Measurements from ENCODE around the gene SLC16A1.
"Not testable (repeated sequence)": the region's sequence is repeated elsewhere in the genome, so short reads cannot be mapped to it uniquely, and the experiment has no call there.

The SLC16A1 gene

GRCh38 chr1:112889052-112889768 is 66.8 kb downstream of the SLC16A1 start:
- Histone ChIP-seq H3F3A (ENCODE audit: low read depth) (no peaks in the 10 kb centered on the region), H3K9me3 (ENCODE audit: insufficient read depth, low read depth, low read length) (no peaks in the 10 kb centered on the region), H3K4me3 (ENCODE audit: low read length, poor library complexity, severe bottlenecking) (no peak overlapping the region), H3K9me2 (replicated peaks; ENCODE audit: low read depth, low read length) (no peaks in the 10 kb centered on the region), H3K4me2 (ENCODE audit: low read depth, low read length, poor library complexity, severe bottlenecking) (no peak overlapping the region), H3K79me2 (ENCODE audit: insufficient read depth, low read length) (no peaks in the 10 kb centered on the region), H3K36me3 (ENCODE audit: insufficient read depth, low read length) (no peaks in the 10 kb centered on the region), H2AFZ (ENCODE audit: low read length) (no peak overlapping the region), H3K27me3 (ENCODE audit: insufficient read depth, low read length, poor library complexity, severe bottlenecking) (no peaks in the 10 kb centered on the region), H4K20me1 (ENCODE audit: insufficient read depth, low read length, poor library complexity, severe bottlenecking) (no peaks in the 10 kb centered on the region), H3K4me1 (ENCODE audit: insufficient read depth, low read length, poor library complexity, severe bottlenecking) (no peaks in the 10 kb centered on the region), H3K9ac (ENCODE audit: low read depth, low read length, poor library complexity, severe bottlenecking) (no peak overlapping the region)
- TF ChIP-seq CTCF (conservative IDR thresholded peaks at IDR 0.05; ENCODE audit: low read length) (no peak), EZH2phosphoT487 (IDR thresholded peaks at IDR 0.05; ENCODE audit: borderline replicate concordance) (no peak)

- H2AFZ ChIP-seq (ENCODE audit: low read length) = no peak overlapping the region
- no peaks in the 10 kb centered on the region for H3K9me3 ChIP-seq (ENCODE audit: insufficient read depth, low read depth, low read length)
- H3K27me3 ChIP-seq (ENCODE audit: insufficient read depth, low read length, poor library complexity, severe bottlenecking) = no peaks in the 10 kb centered on the region
- H3K36me3 ChIP-seq (ENCODE audit: insufficient read depth, low read length) = no peaks in the 10 kb centered on the region
- no peaks in the 10 kb centered on the region for H3K9me2 ChIP-seq (replicated peaks; ENCODE audit: low read depth, low read length)
- H3K4me3 ChIP-seq (ENCODE audit: low read length, poor library complexity, severe bottlenecking) = no peak overlapping the region
- TF ChIP-seq EZH2phosphoT487 (IDR thresholded peaks at IDR 0.05; ENCODE audit: borderline replicate concordance) (no peak), CTCF (conservative IDR thresholded peaks at IDR 0.05; ENCODE audit: low read length) (no peak)
- H3K4me2 ChIP-seq (ENCODE audit: low read depth, low read length, poor library complexity, severe bottlenecking) = no peak overlapping the region
- no peaks in the 10 kb centered on the region for H3F3A ChIP-seq (ENCODE audit: low read depth)
- H3K9ac ChIP-seq (ENCODE audit: low read depth, low read length, poor library complexity, severe bottlenecking) = no peak overlapping the region
- no peaks in the 10 kb centered on the region for H4K20me1 ChIP-seq (ENCODE audit: insufficient read depth, low read length, poor library complexity, severe bottlenecking)
- no peaks in the 10 kb centered on the region for H3K79me2 ChIP-seq (ENCODE audit: insufficient read depth, low read length)
- H3K4me1 ChIP-seq (ENCODE audit: insufficient read depth, low read length, poor library complexity, severe bottlenecking) = no peaks in the 10 kb centered on the region
Observed at GRCh38 chr1:112888630-112889029, 67.4 kb downstream of the SLC16A1 start.

GRCh38 chr1:112887599-112888283 is 68.3 kb downstream of the SLC16A1 start:
- Histone ChIP-seq H4K20me1 (ENCODE audit: insufficient read depth, low read length, poor library complexity, severe bottlenecking) (no peaks in the 10 kb centered on the region), H3F3A (ENCODE audit: low read depth) (no peaks in the 10 kb centered on the region), H3K9me3 (ENCODE audit: insufficient read depth, low read depth, low read length) (no peaks in the 10 kb centered on the region), H2AFZ (ENCODE audit: low read length) (no peak overlapping the region), H3K4me2 (ENCODE audit: low read depth, low read length, poor library complexity, severe bottlenecking) (no peak overlapping the region), H3K79me2 (ENCODE audit: insufficient read depth, low read length) (no peaks in the 10 kb centered on the region), H3K36me3 (ENCODE audit: insufficient read depth, low read length) (no peaks in the 10 kb centered on the region), H3K9ac (ENCODE audit: low read depth, low read length, poor library complexity, severe bottlenecking) (no peak overlapping the region), H3K4me3 (ENCODE audit: low read length, poor library complexity, severe bottlenecking) (no peak overlapping the region), H3K9me2 (replicated peaks; ENCODE audit: low read depth, low read length) (no peaks in the 10 kb centered on the region), H3K4me1 (ENCODE audit: insufficient read depth, low read length, poor library complexity, severe bottlenecking) (no peaks in the 10 kb centered on the region), H3K27me3 (ENCODE audit: insufficient read depth, low read length, poor library complexity, severe bottlenecking) (no peaks in the 10 kb centered on the region)
- TF ChIP-seq EZH2phosphoT487 (IDR thresholded peaks at IDR 0.05; ENCODE audit: borderline replicate concordance) (no peak), CTCF (conservative IDR thresholded peaks at IDR 0.05; ENCODE audit: low read length) (no peak)

DNA sequence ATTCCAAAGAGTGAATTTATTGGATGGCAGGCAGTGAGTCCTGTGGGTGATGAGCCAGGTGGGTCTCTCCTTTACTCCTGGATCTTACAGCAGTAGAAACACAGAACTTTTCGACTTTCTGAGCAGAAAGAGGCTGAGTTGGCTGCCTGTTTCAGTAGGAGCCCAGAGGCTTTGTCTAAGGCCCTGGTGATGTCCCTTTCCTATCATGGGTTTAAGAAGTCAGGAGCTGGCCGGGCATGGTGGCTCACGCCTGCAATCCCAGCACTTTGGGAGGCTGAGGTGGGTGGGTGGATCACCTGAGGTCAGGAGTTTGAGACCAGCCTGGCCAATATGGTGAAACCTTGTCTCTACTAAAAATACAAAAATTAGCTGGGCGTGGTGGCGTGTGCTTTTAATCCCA is 71.0 kb downstream of the SLC16A1 start:
- H3K79me2 ChIP-seq (ENCODE audit: insufficient read depth, low read length); H3K36me3 ChIP-seq (ENCODE audit: insufficient read depth, low read length); H3K4me1 ChIP-seq (ENCODE audit: insufficient read depth, low read length, poor library complexity, severe bottlenecking); H3K9me2 ChIP-seq (replicated peaks; ENCODE audit: low read depth, low read length); H3K9me3 ChIP-seq (ENCODE audit: insufficient read depth, low read depth, low read length); H2AFZ ChIP-seq (ENCODE audit: low read length); H3K9ac ChIP-seq (ENCODE audit: low read depth, low read length, poor library complexity, severe bottlenecking); H3K27me3 ChIP-seq (ENCODE audit: insufficient read depth, low read length, poor library complexity, severe bottlenecking); H4K20me1 ChIP-seq (ENCODE audit: insufficient read depth, low read length, poor library complexity, severe bottlenecking); H3K4me3 ChIP-seq (ENCODE audit: low read length, poor library complexity, severe bottlenecking); H3F3A ChIP-seq (ENCODE audit: low read depth); H3K4me2 ChIP-seq (ENCODE audit: low read depth, low read length, poor library complexity, severe bottlenecking): not testable (repeated sequence)
